DOHH2 (cell line): ENCODE results near the gene KCNQ1OT1.

Source experiments
- H3F3A ChIP-seq: fragments of 200-600 bp; sonication (generic), shearing (Covaris generic); 2 replicates; pipeline ENCODE4 v1.6.0; 2016; ENCODE audit warnings: antibody characterized with exemption, mild to moderate bottlenecking; ENCODE audit not compliant: control insufficient read depth, insufficient read depth
- H3K27ac ChIP-seq: fragments of 200-600 bp; sonication (generic); 2 replicates; pipeline ENCODE4 v1.5.1; 2014; ENCODE audit warnings: low read depth, mild to moderate bottlenecking, low read length, moderate library complexity
- H3K27me3 ChIP-seq: fragments of 200-600 bp; sonication (generic); 2 replicates; pipeline ENCODE4 v1.6.1; 2014; ENCODE audit warnings: mild to moderate bottlenecking, low read length, mixed read lengths; ENCODE audit not compliant: control insufficient read depth
- H3K36me3 ChIP-seq: fragments of 200-600 bp; sonication (generic); 2 replicates; pipeline ENCODE4 v1.6.1; 2014; ENCODE audit warnings: mild to moderate bottlenecking, low read length, moderate library complexity, mixed read lengths; ENCODE audit not compliant: control insufficient read depth
- H3K4me1 ChIP-seq: fragments of 200-600 bp; sonication (generic); 2 replicates; pipeline ENCODE4 v1.6.1; 2014; ENCODE audit warnings: mild to moderate bottlenecking, low read length, mixed read lengths; ENCODE audit not compliant: control insufficient read depth
- H3K4me2 ChIP-seq: fragments of 200-600 bp; sonication (generic); 2 replicates; pipeline ENCODE4 v1.6.0; 2014; ENCODE audit warnings: mild to moderate bottlenecking, low read length, moderate library complexity
- H3K4me3 ChIP-seq: fragments of 200-600 bp; sonication (generic); 2 replicates; pipeline ENCODE4 v1.5.1; 2014; ENCODE audit warnings: mild to moderate bottlenecking, low read length, mixed read lengths
- H3K79me2 ChIP-seq: fragments of 200-600 bp; sonication (generic); 2 replicates; pipeline ENCODE4 v1.6.1; 2014; ENCODE audit warnings: mild to moderate bottlenecking, low read length, mixed read lengths; ENCODE audit not compliant: control insufficient read depth
- H3K9me2 ChIP-seq: fragments of 200-600 bp; sonication (generic); replicated peaks from 2 replicates; pipeline ENCODE4 v1.6.1; 2014; ENCODE audit warnings: mild to moderate bottlenecking, low read length, mixed read lengths; ENCODE audit not compliant: control insufficient read depth
- H3K9me3 ChIP-seq: fragments of 200-600 bp; sonication (generic); 2 replicates; pipeline ENCODE4 v1.6.1; 2014; ENCODE audit warnings: antibody characterized with exemption, low read length, mixed read lengths; ENCODE audit not compliant: control insufficient read depth, insufficient read depth
- H4K20me1 ChIP-seq: fragments of 200-600 bp; sonication (generic); 2 replicates; pipeline ENCODE4 v1.6.0; 2014; ENCODE audit warnings: low read depth, mild to moderate bottlenecking, antibody characterized with exemption, low read length, moderate library complexity; ENCODE audit not compliant: control insufficient read depth, insufficient read depth
- EZH2phosphoT487 ChIP-seq: fragments of 200-600 bp; sonication (generic); IDR thresholded peaks from 2 replicates; pipeline ENCODE4 v1.6.1; 2017; ENCODE audit warnings: borderline replicate concordance, mild to moderate bottlenecking, antibody characterized with exemption, low read length, moderate library complexity, mixed read lengths
- TF ChIP-seq, protein P1 (sequence below): fragments of 200-600 bp; sonication (generic); IDR thresholded peaks from one replicate; pipeline ENCODE4 v1.5.1; 2014; ENCODE audit warnings: antibody characterized with exemption, mild to moderate bottlenecking, low read depth, low read length; ENCODE audit not compliant: poor library complexity, severe bottlenecking

The KCNQ1OT1 gene

GRCh38 chr11:2732940-2733628 is 33.3 kb upstream of the KCNQ1OT1 start:
- Histone ChIP-seq H3K4me2 (no peak overlapping the region), H3K27ac (no peak overlapping the region), H3K36me3 (no peaks in the 10 kb centered on the region), H3K27me3 (no peaks in the 10 kb centered on the region), H3K79me2 (no peaks in the 10 kb centered on the region), H3K9me3 (no peaks in the 10 kb centered on the region), H3K9me2 (no peaks in the 10 kb centered on the region), H3F3A (no peaks in the 10 kb centered on the region), H3K4me3 (no peak overlapping the region), H3K4me1 (no peaks in the 10 kb centered on the region), H4K20me1 (no peaks in the 10 kb centered on the region)
- TF ChIP-seq EZH2phosphoT487: no peak
- TF ChIP-seq, protein P1, sequence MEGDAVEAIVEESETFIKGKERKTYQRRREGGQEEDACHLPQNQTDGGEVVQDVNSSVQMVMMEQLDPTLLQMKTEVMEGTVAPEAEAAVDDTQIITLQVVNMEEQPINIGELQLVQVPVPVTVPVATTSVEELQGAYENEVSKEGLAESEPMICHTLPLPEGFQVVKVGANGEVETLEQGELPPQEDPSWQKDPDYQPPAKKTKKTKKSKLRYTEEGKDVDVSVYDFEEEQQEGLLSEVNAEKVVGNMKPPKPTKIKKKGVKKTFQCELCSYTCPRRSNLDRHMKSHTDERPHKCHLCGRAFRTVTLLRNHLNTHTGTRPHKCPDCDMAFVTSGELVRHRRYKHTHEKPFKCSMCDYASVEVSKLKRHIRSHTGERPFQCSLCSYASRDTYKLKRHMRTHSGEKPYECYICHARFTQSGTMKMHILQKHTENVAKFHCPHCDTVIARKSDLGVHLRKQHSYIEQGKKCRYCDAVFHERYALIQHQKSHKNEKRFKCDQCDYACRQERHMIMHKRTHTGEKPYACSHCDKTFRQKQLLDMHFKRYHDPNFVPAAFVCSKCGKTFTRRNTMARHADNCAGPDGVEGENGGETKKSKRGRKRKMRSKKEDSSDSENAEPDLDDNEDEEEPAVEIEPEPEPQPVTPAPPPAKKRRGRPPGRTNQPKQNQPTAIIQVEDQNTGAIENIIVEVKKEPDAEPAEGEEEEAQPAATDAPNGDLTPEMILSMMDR: no peak

DNA sequence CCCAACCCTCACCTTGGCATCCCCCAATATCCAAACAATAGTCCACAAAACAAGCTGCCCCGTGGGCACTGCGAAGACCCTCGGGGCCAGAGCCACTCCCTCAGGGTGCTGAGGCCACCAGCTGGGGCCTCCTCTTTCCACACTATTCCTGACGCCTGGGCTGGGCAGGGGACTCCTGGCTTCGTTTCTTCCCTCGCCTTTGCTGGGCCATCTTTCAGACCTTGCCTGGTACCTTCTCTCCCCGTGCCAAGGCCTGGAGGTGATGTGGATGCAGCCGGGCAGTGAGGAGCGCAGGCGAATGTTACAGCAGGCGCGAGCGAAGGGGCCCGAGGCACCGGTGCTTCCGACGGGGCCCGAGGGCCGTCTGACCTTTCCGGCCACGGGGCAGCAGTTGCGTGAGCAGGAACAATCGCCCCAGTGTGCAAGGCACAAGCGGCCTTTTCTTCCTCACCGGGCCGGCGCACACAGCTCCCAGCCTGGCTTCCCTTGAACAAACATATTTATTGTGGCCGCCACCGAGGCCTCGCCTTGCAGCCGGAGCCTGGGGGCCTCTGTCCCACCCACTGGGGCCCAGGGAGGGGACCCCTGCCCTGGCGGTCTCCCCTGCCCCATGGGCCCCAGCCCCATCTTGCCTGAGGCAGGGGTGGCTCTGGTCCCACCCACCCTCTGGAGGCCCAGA is 32.6 kb upstream of the KCNQ1OT1 start:
- Histone ChIP-seq H3K4me3 (no peak overlapping the region), H3K27ac (no peak overlapping the region), H4K20me1 (no peaks in the 10 kb centered on the region), H3K4me1 (no peaks in the 10 kb centered on the region), H3K36me3 (no peaks in the 10 kb centered on the region), H3F3A (no peaks in the 10 kb centered on the region), H3K4me2 (no peak overlapping the region), H3K9me2 (no peaks in the 10 kb centered on the region), H3K9me3 (no peaks in the 10 kb centered on the region), H3K27me3 (no peaks in the 10 kb centered on the region), H3K79me2 (no peaks in the 10 kb centered on the region)
- no peak for TF ChIP-seq EZH2phosphoT487
- TF ChIP-seq, protein P1: no peak

- TF ChIP-seq, protein P1: no peak
- TF ChIP-seq EZH2phosphoT487: no peak
- no peaks in the 10 kb centered on the region for H4K20me1 ChIP-seq
- H3K79me2 ChIP-seq: no peaks in the 10 kb centered on the region
- H3K27ac ChIP-seq: no peak overlapping the region
- no peak overlapping the region for H3K4me3 ChIP-seq
- H3K36me3 ChIP-seq: no peaks in the 10 kb centered on the region
- H3K4me2 ChIP-seq: no peak overlapping the region
- no peaks in the 10 kb centered on the region for H3K9me3 ChIP-seq
- H3K4me1 ChIP-seq: no peaks in the 10 kb centered on the region
- H3K9me2 ChIP-seq: no peaks in the 10 kb centered on the region
- no peaks in the 10 kb centered on the region for H3F3A ChIP-seq
- no peaks in the 10 kb centered on the region for H3K27me3 ChIP-seq
Observed at GRCh38 chr11:2731130-2732125, 31.6 kb upstream of the KCNQ1OT1 start.
